HCEC 1CT (cell line): ENCODE measurements around the gene RSPRY1.
A peak's percentile ranks its signal among the peaks of the same experiment; 100 is the strongest.
"Not testable (repeated sequence)": the region's sequence is repeated elsewhere in the genome, so short reads cannot be mapped to it uniquely, and the experiment has no call there.

Experiments used
- DNase-seq: peaks from one replicate; pipeline ENCODE4 v3.0.0-alpha.2; 2017

The RSPRY1 gene

GRCh38 chr16:57256601-57257395 lies 70.7 kb downstream of the RSPRY1 start:
- no peak for DNase-seq

- DNase-seq, result no peak
Measured at GRCh38 chr16:57257455-57258070, 71.4 kb downstream of the RSPRY1 start.

- no peak for DNase-seq
Measured at GRCh38 chr16:57258226-57258909, 72.2 kb downstream of the RSPRY1 start.

- DNase-seq, result no peak
Measured at GRCh38 chr16:57258910-57259475, 72.9 kb downstream of the RSPRY1 start.

- peak; percentile 55 for DNase-seq
Measured at GRCh38 chr16:57260294-57260929, 74.3 kb downstream of the RSPRY1 start.

- no peak for DNase-seq
Measured at GRCh38 chr16:57261806-57262205, 75.7 kb downstream of the RSPRY1 start.

- DNase-seq, result no peak
Measured at GRCh38 chr16:57262841-57263540, 76.9 kb downstream of the RSPRY1 start.

GRCh38 chr16:57263541-57264351 lies 77.6 kb downstream of the RSPRY1 start:
- no peak for DNase-seq

GRCh38 chr16:57264381-57264780 lies 78.3 kb downstream of the RSPRY1 start:
- DNase-seq, result no peak

GRCh38 chr16:57264950-57265371 lies 78.8 kb downstream of the RSPRY1 start:
- DNase-seq, result no peak

- DNase-seq, result no peak
Measured at GRCh38 chr16:57265850-57266530, 79.9 kb downstream of the RSPRY1 start.

- DNase-seq, result no peak
Measured at GRCh38 chr16:57266531-57267260, 80.6 kb downstream of the RSPRY1 start.

- DNase-seq, result not testable (repeated sequence)
Measured at GRCh38 chr16:57267343-57267742, 81.2 kb downstream of the RSPRY1 start.

- no peak for DNase-seq
Measured at GRCh38 chr16:57268804-57269800, 83.0 kb downstream of the RSPRY1 start.

GRCh38 chr16:57270221-57271062 lies 84.3 kb downstream of the RSPRY1 start:
- DNase-seq, result no peak

- DNase-seq, result no peak
Measured at GRCh38 chr16:57271063-57271345, 84.9 kb downstream of the RSPRY1 start.

- DNase-seq, result no peak
Measured at GRCh38 chr16:57271867-57272495, 85.9 kb downstream of the RSPRY1 start.

GRCh38 chr16:57273359-57273758 lies 87.2 kb downstream of the RSPRY1 start:
- DNase-seq, result no peak
